H1 (cell line): Measurements from ENCODE around the gene SERPINA1. TPM values are rescaled to one million over a fixed set of nuclear protein-coding genes. Genes with fewer than 3 reads are reported as not detected.

Experiments
- TEAD4 ChIP-seq: IDR thresholded peaks from 2 replicates; pipeline ENCODE4 v1.6.1; 2012; ENCODE audit warnings: low read depth, low read length, inconsistent platforms, mixed read lengths
- polyA plus RNA-seq, 7 experiments: library from polyadenylated mRNA; depleted of rRNA in 3 of 7; stranded (reverse) in 5 of 7; unstranded in 2 of 7; fragments of >200 nt in 5 of 7; fragments of 200-250 nt in 2 of 7; gene quantifications; 1 replicate in 5 of 7; 2 replicates in 1 of 7; 4 replicates in 1 of 7; pipeline versions ENCODE4 v1.2.1 to v1.2.3, GENCODE V29; 2011 to 2013; ENCODE audit warnings: missing spikeins in 2 of 7, mixed read lengths in 2 of 7
- total RNA-seq: library from RNA; stranded (reverse); fragmentation: NEBNext Ultra II Directional; extraction: Animal tissue kit (Norgen Biotek cat#: 25700); gene quantifications from 2 replicates; pipeline ENCODE4 v1.2.1, GENCODE V29; 2021

Gene SERPINA1
- total and polyA plus RNA-seq, 2 of the 8 experiments (the other 6 are each of a cell fraction or from before 2014, with no cell fraction given) = 0.08 TPM; not detected in 1

GRCh38 chr14:94380225-94381148 is 7.9 kb downstream of the SERPINA1 start (continued):
- no peak for TF ChIP-seq TEAD4
